OCI-LY3 (cell line): ENCODE results near the gene SUMO4.
"Not testable (repeated sequence)": the region's sequence is repeated elsewhere in the genome, so short reads cannot be mapped to it uniquely, and the experiment has no call there.

Experiments
- H2AFZ ChIP-seq: fragments of 200-600, 300-600 bp; shearing (Covaris generic); 2 replicates; pipeline ENCODE4 v1.6.0; 2014; ENCODE audit warnings: antibody characterized with exemption, low read depth, low read length
- H3K27ac ChIP-seq: fragments of 200-600, 300-600 bp; sonication (generic); 2 replicates; pipeline ENCODE4 v1.5.1; 2014; ENCODE audit warnings: mild to moderate bottlenecking, low read length, moderate library complexity, mixed read lengths
- H3K27me3 ChIP-seq: fragments of 200-600, 300-600 bp; sonication (generic); 2 replicates; pipeline ENCODE4 v1.6.1; 2014; ENCODE audit warnings: low read depth, low read length, mixed read lengths
- H3K36me3 ChIP-seq: fragments of 200-600, 300-600 bp; sonication (generic); replicated peaks from 2 replicates; pipeline ENCODE3; 2014; ENCODE audit warnings: low read depth, low read length, mixed read lengths
- H3K4me1 ChIP-seq: fragments of 300-600, 200-600 bp; sonication (generic); 2 replicates; pipeline ENCODE4 v1.6.1; 2014; ENCODE audit warnings: low read length, mixed read lengths
- H3K4me2 ChIP-seq: fragments of 200-600, 300-600 bp; sonication (generic); 2 replicates; pipeline ENCODE4 v1.6.1; 2014; ENCODE audit warnings: low read length, mixed read lengths
- H3K4me3 ChIP-seq: fragments of 300-600, 200-600 bp; sonication (generic); 2 replicates; pipeline ENCODE4 v1.5.1; 2014; ENCODE audit warnings: antibody characterized with exemption, mild to moderate bottlenecking, low read length, moderate library complexity
- H3K79me2 ChIP-seq: fragments of 300-600, 200-600 bp; shearing (Covaris generic); 2 replicates; pipeline ENCODE4 v1.6.1; 2014; ENCODE audit warnings: mild to moderate bottlenecking, low read length, mixed read lengths
- H3K9ac ChIP-seq: fragments of 300-600, 200-600 bp; shearing (Covaris generic); 2 replicates; pipeline ENCODE4 v1.6.0; 2014; ENCODE audit warnings: mild to moderate bottlenecking, low read length, moderate library complexity
- H3K9me3 ChIP-seq: fragments of 200-600, 300-600 bp; shearing (Covaris generic); 2 replicates; pipeline ENCODE4 v1.6.1; 2014; ENCODE audit warnings: low read length, mixed read lengths; ENCODE audit not compliant: insufficient read depth
- H4K20me1 ChIP-seq: fragments of 200-600, 300-600 bp; sonication (generic); 2 replicates; pipeline ENCODE4 v1.6.1; 2016; ENCODE audit warnings: low read length, mixed read lengths; ENCODE audit not compliant: insufficient read depth
- EZH2phosphoT487 ChIP-seq: fragments of 200-600 bp; shearing (Covaris generic); IDR thresholded peaks from 2 replicates; pipeline ENCODE4 v1.6.1; 2018; ENCODE audit warnings: antibody characterized with exemption, mixed run types, low read depth
- TF ChIP-seq, protein P1 (sequence below): fragments of 200-600, 300-600 bp; sonication (generic); IDR thresholded peaks from 2 replicates; pipeline ENCODE4 v1.5.1; 2014; ENCODE audit warnings: antibody characterized with exemption, low read length, low read depth

The SUMO4 gene

DNA sequence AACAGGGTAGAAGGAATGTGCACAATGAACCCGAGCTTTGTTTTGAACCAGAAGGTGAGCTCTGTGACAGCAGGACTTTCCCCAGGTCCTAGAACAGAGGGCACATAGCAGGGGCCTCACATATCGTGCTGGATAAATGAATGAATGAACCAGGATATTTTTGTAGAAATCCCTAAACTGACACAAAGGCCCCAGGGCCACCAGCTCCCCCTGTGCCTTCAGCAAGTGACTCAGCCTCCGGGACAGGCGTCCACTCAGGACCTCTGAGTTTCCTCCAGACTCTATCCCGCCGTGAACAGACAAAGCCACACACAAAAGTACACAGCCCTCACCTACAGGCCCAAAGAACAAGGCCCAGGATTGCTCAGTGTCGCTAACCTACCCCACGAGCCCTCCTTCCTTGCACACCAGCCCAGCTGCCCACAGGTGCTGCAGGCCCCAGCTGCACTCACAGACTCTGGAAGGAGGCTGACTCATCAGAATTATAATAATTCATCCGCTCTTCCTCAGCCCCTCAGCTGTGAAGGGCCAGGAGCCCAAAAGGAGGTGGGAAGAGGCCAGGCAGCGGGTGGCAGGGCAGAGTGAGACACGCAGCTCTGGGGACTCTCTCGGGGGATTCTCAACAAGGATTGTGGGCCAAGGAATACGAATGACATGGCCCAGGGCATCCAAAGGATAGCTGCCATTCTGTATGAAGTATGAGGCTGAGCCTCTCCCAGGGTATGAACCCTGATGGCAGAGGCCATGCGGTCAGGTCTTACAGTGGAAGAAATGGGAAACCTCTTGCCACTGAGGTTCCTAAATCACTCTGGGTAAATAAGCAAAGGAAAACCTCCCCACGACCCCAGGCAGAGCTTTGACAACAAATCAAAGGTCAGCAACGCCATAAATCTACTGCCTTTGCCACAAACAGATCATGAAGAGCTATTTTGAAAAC, 40.9 kb downstream of the SUMO4 start:
- no peaks in the 10 kb centered on the region for H3K9me3 ChIP-seq
- H3K79me2 ChIP-seq, result no peaks in the 10 kb centered on the region
- peaks cover 11% of the 10 kb centered on the region for H3K4me1 ChIP-seq
- no peak overlapping the region for H3K4me3 ChIP-seq
- TF ChIP-seq EZH2phosphoT487, result no peak
- TF ChIP-seq, protein P1, sequence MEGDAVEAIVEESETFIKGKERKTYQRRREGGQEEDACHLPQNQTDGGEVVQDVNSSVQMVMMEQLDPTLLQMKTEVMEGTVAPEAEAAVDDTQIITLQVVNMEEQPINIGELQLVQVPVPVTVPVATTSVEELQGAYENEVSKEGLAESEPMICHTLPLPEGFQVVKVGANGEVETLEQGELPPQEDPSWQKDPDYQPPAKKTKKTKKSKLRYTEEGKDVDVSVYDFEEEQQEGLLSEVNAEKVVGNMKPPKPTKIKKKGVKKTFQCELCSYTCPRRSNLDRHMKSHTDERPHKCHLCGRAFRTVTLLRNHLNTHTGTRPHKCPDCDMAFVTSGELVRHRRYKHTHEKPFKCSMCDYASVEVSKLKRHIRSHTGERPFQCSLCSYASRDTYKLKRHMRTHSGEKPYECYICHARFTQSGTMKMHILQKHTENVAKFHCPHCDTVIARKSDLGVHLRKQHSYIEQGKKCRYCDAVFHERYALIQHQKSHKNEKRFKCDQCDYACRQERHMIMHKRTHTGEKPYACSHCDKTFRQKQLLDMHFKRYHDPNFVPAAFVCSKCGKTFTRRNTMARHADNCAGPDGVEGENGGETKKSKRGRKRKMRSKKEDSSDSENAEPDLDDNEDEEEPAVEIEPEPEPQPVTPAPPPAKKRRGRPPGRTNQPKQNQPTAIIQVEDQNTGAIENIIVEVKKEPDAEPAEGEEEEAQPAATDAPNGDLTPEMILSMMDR, result no peak
- no peak overlapping the region for H3K4me2 ChIP-seq
- no peak overlapping the region for H2AFZ ChIP-seq
- no peak overlapping the region for H3K9ac ChIP-seq
- no peak overlapping the region for H3K27ac ChIP-seq
- no peaks in the 10 kb centered on the region for H3K27me3 ChIP-seq
- H4K20me1 ChIP-seq, result no peaks in the 10 kb centered on the region
- H3K36me3 ChIP-seq, result peaks cover 7% of the 10 kb centered on the region

DNA sequence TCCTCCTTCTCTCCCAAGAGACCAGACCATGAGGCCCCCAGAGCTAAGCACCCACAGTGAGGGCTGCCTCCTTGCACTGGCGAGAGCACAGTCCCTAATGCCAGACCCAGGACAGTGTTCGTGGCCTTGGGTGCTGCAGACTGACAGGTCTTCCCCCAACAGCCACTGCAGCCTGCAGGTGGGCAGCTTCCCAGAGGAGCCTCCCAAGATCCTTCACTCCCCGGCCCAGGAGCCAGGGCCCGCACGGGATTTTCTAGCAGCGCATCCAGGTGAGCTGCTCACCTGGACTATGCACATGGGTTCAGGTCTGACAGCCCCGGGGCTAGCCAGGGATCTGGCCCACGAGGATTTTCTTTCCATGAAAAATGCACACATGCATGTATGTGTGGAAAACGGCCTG, 41.7 kb downstream of the SUMO4 start:
- Histone ChIP-seq H4K20me1 (no peaks in the 10 kb centered on the region), H3K36me3 (peaks cover 12% of the 10 kb centered on the region), H3K79me2 (no peaks in the 10 kb centered on the region), H2AFZ (no peak overlapping the region), H3K4me1 (peaks cover 11% of the 10 kb centered on the region), H3K4me3 (no peak overlapping the region), H3K9me3 (no peaks in the 10 kb centered on the region), H3K27me3 (no peaks in the 10 kb centered on the region), H3K27ac (no peak overlapping the region), H3K4me2 (no peak overlapping the region), H3K9ac (no peak overlapping the region)
- TF ChIP-seq, protein P1, result no peak
- no peak for TF ChIP-seq EZH2phosphoT487

DNA sequence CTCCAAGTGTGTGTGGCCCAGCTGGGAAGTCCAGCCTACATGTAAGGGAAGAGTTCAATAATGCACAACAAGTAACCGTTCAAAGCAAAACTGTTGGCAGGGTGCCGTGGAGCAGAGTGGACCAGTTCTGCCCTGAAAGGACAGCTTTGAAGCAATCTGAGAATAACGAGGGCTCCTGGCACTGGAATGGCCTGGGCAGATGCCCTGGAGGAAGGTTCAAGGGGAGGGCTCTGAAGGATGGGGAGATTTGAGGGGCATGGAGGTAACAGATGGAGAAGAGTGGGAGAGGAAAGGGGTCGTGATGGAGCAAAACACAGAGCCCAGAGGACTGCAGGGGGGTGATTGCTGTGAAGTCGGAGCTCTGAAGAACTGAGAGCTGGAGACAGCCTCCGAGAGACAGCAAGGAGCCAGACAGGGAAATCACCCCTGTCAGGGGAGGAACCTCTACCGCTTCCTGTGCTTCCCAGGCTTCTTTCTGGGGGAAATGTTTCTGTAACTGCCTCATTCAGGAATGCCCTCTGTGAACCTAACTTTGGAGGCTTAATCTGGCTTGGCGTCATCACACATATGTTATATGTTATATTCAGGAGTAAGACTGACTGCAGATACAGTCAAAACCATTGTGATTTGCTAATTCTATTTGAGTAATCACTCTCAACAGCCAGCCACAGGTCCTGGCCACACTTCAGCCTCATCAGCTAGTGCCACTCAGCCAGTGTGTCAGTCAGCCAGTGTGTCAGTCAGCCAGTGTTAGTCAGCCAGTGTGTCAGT, 43.5 kb downstream of the SUMO4 start:
- Histone ChIP-seq H3K4me3 (no peak overlapping the region), H3K4me1 (peaks cover 11% of the 10 kb centered on the region), H4K20me1 (no peaks in the 10 kb centered on the region), H3K27ac (no peak overlapping the region), H3K9me3 (no peaks in the 10 kb centered on the region), H3K27me3 (no peaks in the 10 kb centered on the region), H3K4me2 (no peak overlapping the region), H3K79me2 (no peaks in the 10 kb centered on the region), H3K9ac (no peak overlapping the region), H2AFZ (no peak overlapping the region), H3K36me3 (peaks cover 16% of the 10 kb centered on the region)
- no peak for TF ChIP-seq EZH2phosphoT487
- TF ChIP-seq, protein P1, result no peak

DNA sequence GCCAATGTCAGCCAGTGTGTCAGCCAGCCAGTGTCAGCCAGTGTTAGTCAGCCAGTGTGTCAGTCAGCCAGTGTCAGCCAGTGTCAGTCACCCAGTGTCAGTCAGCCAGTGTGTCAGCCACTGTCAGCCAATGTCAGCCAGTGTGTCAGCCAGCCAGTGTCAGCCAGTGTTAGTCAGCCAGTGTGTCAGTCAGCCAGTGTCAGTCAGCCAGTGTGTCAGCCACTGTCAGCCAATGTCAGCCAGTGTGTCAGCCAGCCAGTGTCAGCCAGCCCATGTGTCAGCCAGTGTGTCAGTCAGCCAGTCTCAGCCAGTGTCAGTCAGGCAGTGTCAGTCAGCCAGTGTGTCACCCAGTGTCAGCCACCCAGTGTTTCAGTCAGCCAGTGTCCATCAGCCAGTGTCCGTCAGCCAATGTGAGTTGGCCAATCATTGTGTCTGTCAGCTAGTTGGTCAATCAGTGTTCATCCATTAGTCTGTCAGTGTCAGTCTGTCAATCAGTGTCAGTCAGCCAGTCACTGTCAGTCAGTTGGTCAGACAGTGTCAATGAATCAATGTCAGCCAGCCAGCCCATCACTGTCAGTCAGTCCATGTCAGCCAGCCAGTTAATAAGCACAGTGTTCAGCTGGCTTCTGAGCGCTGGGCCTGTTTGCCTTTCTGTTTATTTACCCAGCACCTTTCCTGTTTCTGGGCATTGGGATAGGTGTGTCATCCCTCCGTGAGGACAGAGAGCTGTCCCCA, 44.5 kb downstream of the SUMO4 start:
- not testable (repeated sequence) for H3K27ac ChIP-seq, H2AFZ ChIP-seq, H3K9me3 ChIP-seq, H3K9ac ChIP-seq, H3K27me3 ChIP-seq, H3K4me3 ChIP-seq, H3K79me2 ChIP-seq, H3K4me2 ChIP-seq, H3K4me1 ChIP-seq, H4K20me1 ChIP-seq
- H3K36me3 ChIP-seq, result peaks cover 20% of the 10 kb centered on the region
